Activated naive CD4-positive, alpha-beta T cell treated with anti-CD3 and anti-CD28 coated beads, Interleukin-2, amount 10 ng/mL, durations not matched to agents 7 days and 5 days (primary cell): ENCODE results near the gene USP34.
"Not testable (repeated sequence)": the region's sequence is repeated elsewhere in the genome, so short reads cannot be mapped to it uniquely, and the experiment has no call there.

ENCODE experiments used
- CTCF ChIA-PET: fragments of 350-600 bp; sonication (Branson Sonifier 250); formaldehyde crosslinking; loops from one replicate; lab custom pipeline; 2021; ENCODE audit warnings: antibody characterized with exemption; lab: Charles Lee
- DNase-seq: peaks from one replicate; pipeline ENCODE4 v3.0.0-alpha.2; 2020
- H3K27ac Mint-ChIP-seq: one replicate; pipeline ENCODE4 v1.8.0; 2021; ENCODE audit warnings: mild to moderate bottlenecking, moderate library complexity, mixed read lengths
- H3K27me3 Mint-ChIP-seq: one replicate; pipeline ENCODE4 v1.8.0; 2021; ENCODE audit warnings: mild to moderate bottlenecking, mixed read lengths
- H3K36me3 Mint-ChIP-seq: one replicate; pipeline ENCODE4 v1.8.0; 2021; ENCODE audit warnings: mixed read lengths
- H3K4me1 Mint-ChIP-seq: one replicate; pipeline ENCODE4 v1.8.0; 2021; ENCODE audit warnings: mixed read lengths
- H3K4me3 Mint-ChIP-seq: one replicate; pipeline ENCODE4 v1.8.0; 2021; ENCODE audit warnings: mild to moderate bottlenecking, moderate library complexity, mixed read lengths
- H3K9me3 Mint-ChIP-seq: one replicate; pipeline ENCODE4 v1.8.0; 2021; ENCODE audit warnings: mixed read lengths

USP34 gene

GRCh38 chr2:61196671-61197070 is 274.2 kb downstream of the USP34 start:
- DNase-seq = no peak
- no peak overlapping the region for H3K4me3 Mint-ChIP-seq
- H3K27ac Mint-ChIP-seq = no peak overlapping the region
- peaks cover 40% of the 10 kb centered on the region for H3K36me3 Mint-ChIP-seq
- H3K4me1 Mint-ChIP-seq = peaks cover 13% of the 10 kb centered on the region
- H3K27me3 Mint-ChIP-seq = no peaks in the 10 kb centered on the region
- CTCF ChIA-PET = no interaction called here
- H3K9me3 Mint-ChIP-seq = no peaks in the 10 kb centered on the region

- H3K36me3 Mint-ChIP-seq = peaks cover 47% of the 10 kb centered on the region
Measured at GRCh38 chr2:61194646-61195045, 276.2 kb downstream of the USP34 start.

GRCh38 chr2:61193670-61194561 is 277.0 kb downstream of the USP34 start:
- Mint-ChIP-seq H3K4me3 (no peak overlapping the region), H3K4me1 (peaks cover 15% of the 10 kb centered on the region), H3K9me3 (no peaks in the 10 kb centered on the region), H3K27ac (no peak overlapping the region), H3K27me3 (no peaks in the 10 kb centered on the region), H3K36me3 (peaks cover 47% of the 10 kb centered on the region)
- CTCF ChIA-PET = no interaction called here
- no peak for DNase-seq

More at GRCh38 chr2:61194646-61195045, 276.2 kb downstream of the USP34 start:
- H3K4me3 Mint-ChIP-seq, DNase-seq, H3K9me3 Mint-ChIP-seq, H3K27me3 Mint-ChIP-seq, CTCF ChIA-PET, H3K27ac Mint-ChIP-seq: not testable (repeated sequence)
- peaks cover 15% of the 10 kb centered on the region for H3K4me1 Mint-ChIP-seq

- H3K36me3 Mint-ChIP-seq = peaks cover 80% of the 10 kb centered on the region
- CTCF ChIA-PET = no interaction called here
- H3K27me3 Mint-ChIP-seq = no peaks in the 10 kb centered on the region
- peaks cover 26% of the 10 kb centered on the region for H3K4me1 Mint-ChIP-seq
- H3K27ac Mint-ChIP-seq = no peak overlapping the region
- no peaks in the 10 kb centered on the region for H3K9me3 Mint-ChIP-seq
- no peak overlapping the region for H3K4me3 Mint-ChIP-seq
- no peak for DNase-seq
Measured at GRCh38 chr2:61187085-61187484, 283.8 kb downstream of the USP34 start.

GRCh38 chr2:61185231-61185728 is 285.6 kb downstream of the USP34 start:
- no peaks in the 10 kb centered on the region for H3K27me3 Mint-ChIP-seq
- H3K4me3 Mint-ChIP-seq = no peak overlapping the region
- H3K27ac Mint-ChIP-seq = no peak overlapping the region
- no peaks in the 10 kb centered on the region for H3K9me3 Mint-ChIP-seq
- peaks cover 86% of the 10 kb centered on the region for H3K36me3 Mint-ChIP-seq
- H3K4me1 Mint-ChIP-seq = peaks cover 42% of the 10 kb centered on the region
- no peak for DNase-seq
- CTCF ChIA-PET = no interaction called here

- no peak for DNase-seq
- no peak overlapping the region for H3K4me3 Mint-ChIP-seq
Measured at GRCh38 chr2:61184263-61184662, 286.6 kb downstream of the USP34 start.

GRCh38 chr2:61183795-61184194 is 287.1 kb downstream of the USP34 start:
- H3K27ac Mint-ChIP-seq = no peak overlapping the region
- peaks cover 57% of the 10 kb centered on the region for H3K4me1 Mint-ChIP-seq
- DNase-seq = no peak
- no peaks in the 10 kb centered on the region for H3K9me3 Mint-ChIP-seq
- CTCF ChIA-PET = no interaction called here
- H3K4me3 Mint-ChIP-seq = no peak overlapping the region
- no peaks in the 10 kb centered on the region for H3K27me3 Mint-ChIP-seq
- H3K36me3 Mint-ChIP-seq = peaks cover 89% of the 10 kb centered on the region

More at GRCh38 chr2:61184263-61184662, 286.6 kb downstream of the USP34 start:
- peaks cover 87% of the 10 kb centered on the region for H3K36me3 Mint-ChIP-seq
- no peaks in the 10 kb centered on the region for H3K27me3 Mint-ChIP-seq
- peaks cover 52% of the 10 kb centered on the region for H3K4me1 Mint-ChIP-seq
- no peaks in the 10 kb centered on the region for H3K9me3 Mint-ChIP-seq
- no peak overlapping the region for H3K27ac Mint-ChIP-seq
- CTCF ChIA-PET = no interaction called here

GRCh38 chr2:61182059-61182383 is 288.9 kb downstream of the USP34 start:
- CTCF ChIA-PET = no interaction called here
- DNase-seq = no peak
- H3K9me3 Mint-ChIP-seq = no peaks in the 10 kb centered on the region
- peaks cover 76% of the 10 kb centered on the region for H3K36me3 Mint-ChIP-seq
- no peak overlapping the region for H3K4me3 Mint-ChIP-seq
- H3K27ac Mint-ChIP-seq = no peak overlapping the region
- H3K4me1 Mint-ChIP-seq = peaks cover 66% of the 10 kb centered on the region
- H3K27me3 Mint-ChIP-seq = no peaks in the 10 kb centered on the region

GRCh38 chr2:61181382-61182058 is 289.4 kb downstream of the USP34 start:
- no peaks in the 10 kb centered on the region for H3K27me3 Mint-ChIP-seq
- peaks cover 72% of the 10 kb centered on the region for H3K36me3 Mint-ChIP-seq
- no peaks in the 10 kb centered on the region for H3K9me3 Mint-ChIP-seq
- CTCF ChIA-PET = no interaction called here
- DNase-seq = no peak
- H3K27ac Mint-ChIP-seq = no peak overlapping the region
- peaks cover 69% of the 10 kb centered on the region for H3K4me1 Mint-ChIP-seq
- no peak overlapping the region for H3K4me3 Mint-ChIP-seq

GRCh38 chr2:61180686-61181085 is 290.2 kb downstream of the USP34 start:
- peak overlapping the region; percentile 80 for H3K27ac Mint-ChIP-seq
- CTCF ChIA-PET = no interaction called here
- no peak for DNase-seq
- H3K27me3 Mint-ChIP-seq = peaks cover 6% of the 10 kb centered on the region
- H3K36me3 Mint-ChIP-seq = peaks cover 67% of the 10 kb centered on the region
- H3K4me3 Mint-ChIP-seq = peak overlapping the region; percentile 50
- peaks cover 75% of the 10 kb centered on the region for H3K4me1 Mint-ChIP-seq
- H3K9me3 Mint-ChIP-seq = no peaks in the 10 kb centered on the region

- Mint-ChIP-seq H3K27me3 (peaks cover 13% of the 10 kb centered on the region), H3K9me3 (no peaks in the 10 kb centered on the region), H3K4me3 (peak overlapping the region; percentile 90), H3K36me3 (peaks cover 60% of the 10 kb centered on the region), H3K4me1 (peaks cover 77% of the 10 kb centered on the region), H3K27ac (peak overlapping the region; percentile 80)
- CTCF ChIA-PET = no interaction called here
- no peak for DNase-seq
Measured at GRCh38 chr2:61179701-61180639, 290.9 kb downstream of the USP34 start.

GRCh38 chr2:61178603-61179545 is 292.0 kb downstream of the USP34 start:
- H3K9me3 Mint-ChIP-seq = no peaks in the 10 kb centered on the region
- CTCF ChIA-PET = interaction anchor here (0.6 to 1.0 kb wide), 3 partner anchors 9 to 41 kb away, joined by 3 read pairs; no protein-coding TSS in a partner anchor
- H3K4me3 Mint-ChIP-seq = peak overlapping the region; percentile 90
- H3K36me3 Mint-ChIP-seq = peaks cover 52% of the 10 kb centered on the region
- peaks cover 17% of the 10 kb centered on the region for H3K27me3 Mint-ChIP-seq
- H3K27ac Mint-ChIP-seq = peak overlapping the region; percentile 83
- no peak for DNase-seq
- H3K4me1 Mint-ChIP-seq = peaks cover 76% of the 10 kb centered on the region
